ENCODE data around the gene SERINC5.

SERINC5 gene

DNA sequence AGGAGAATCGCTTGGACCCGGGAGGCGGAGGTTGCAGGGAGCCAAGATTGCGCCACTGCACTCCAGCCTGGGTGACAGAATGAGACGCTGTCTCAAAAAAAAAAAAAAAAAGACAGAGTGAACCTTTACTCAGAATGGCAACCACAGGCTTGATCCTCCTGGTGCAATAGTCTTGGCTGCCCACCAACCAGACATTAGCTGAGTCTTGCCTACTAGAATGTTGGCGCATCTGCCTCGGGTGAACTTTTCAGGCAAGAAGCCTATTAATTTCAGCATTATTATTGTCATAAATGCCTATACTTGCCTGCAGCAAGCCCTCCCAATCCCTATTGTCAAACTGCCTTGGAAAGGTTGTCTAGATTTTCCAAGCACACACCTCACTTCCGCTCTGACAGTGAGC is 4.2 kb downstream of the SERINC5 start:
- DNase-seq, result no peak

DNA sequence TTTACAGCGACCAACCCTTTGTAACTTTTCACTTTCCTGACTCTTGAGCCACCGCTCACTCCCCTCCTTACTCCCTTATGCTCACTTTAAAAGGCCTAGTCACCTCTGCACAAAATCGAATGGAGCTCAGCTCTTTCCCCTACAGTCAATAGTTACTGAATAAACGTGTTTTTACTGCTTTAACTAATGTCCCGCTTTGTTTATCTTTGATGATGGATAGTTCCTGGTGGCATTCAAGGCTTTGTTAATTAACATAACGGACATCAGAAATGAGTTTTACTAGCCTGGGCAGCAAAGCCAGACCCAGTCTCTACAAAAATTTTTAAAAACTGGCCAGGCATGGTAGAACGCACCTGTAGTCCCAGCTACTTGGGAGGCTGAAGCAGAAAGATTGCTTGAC is 5.0 kb downstream of the SERINC5 start:
- no peak for DNase-seq

DNA sequence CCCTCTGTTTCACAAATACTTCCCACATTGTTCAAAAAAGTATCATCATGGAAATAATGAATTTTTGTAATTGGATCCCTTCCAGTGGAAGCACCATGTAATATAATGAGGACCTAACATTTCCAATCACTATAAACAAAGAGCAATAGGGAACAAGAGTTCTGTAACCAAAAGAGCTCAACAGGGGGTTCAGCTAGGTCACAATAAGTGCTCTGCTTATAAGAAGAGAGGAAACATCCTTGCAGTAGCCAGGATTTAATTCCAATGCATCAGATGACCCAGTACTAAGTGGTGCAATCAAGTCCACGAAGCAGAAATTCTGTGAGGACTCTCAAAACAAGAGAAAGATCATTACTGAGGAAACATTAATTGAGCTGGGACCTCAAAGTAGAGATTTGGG is 5.9 kb downstream of the SERINC5 start:
- no peak for DNase-seq

- no peak for DNase-seq
Measured at GRCh38 chr5:80248378-80248777, 7.5 kb downstream of the SERINC5 start.

GRCh38 chr5:80246995-80247729 is 8.7 kb downstream of the SERINC5 start:
- DNase-seq, result no peak

DNA sequence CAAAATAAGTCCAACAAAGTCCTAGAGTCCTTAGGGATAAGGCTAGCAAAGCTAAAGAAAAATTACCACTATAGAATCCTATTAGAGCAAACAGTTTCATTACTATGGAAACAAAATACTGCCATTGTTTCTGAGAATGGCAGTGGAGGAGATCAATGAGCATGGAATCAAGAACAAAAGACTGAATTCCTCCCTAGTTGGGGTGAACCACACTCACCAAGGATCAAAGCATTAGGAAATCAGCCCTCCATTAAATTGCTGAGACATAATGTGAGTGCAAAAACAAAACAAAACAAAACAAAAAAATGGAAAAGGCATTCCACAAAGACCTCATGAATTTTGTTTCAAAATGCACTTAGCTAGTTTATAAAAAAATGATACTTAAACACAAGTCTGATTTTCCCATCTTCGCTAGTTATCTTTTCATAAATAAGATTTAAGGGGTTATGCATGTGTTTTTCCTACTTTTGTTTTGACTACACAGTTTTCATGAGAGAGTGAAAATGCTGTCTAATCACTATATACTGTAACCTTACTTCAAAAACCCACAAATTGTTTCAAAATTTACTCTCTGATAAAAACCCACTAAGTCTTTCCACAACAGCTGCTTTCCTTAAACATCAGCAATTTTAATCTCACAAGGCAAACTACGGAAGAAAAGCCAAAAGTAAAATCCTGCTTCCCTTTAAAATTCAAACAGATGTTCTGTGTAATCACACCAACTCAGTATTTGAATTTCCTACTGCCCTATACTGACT is 9.7 kb downstream of the SERINC5 start:
- no peak for DNase-seq

DNA sequence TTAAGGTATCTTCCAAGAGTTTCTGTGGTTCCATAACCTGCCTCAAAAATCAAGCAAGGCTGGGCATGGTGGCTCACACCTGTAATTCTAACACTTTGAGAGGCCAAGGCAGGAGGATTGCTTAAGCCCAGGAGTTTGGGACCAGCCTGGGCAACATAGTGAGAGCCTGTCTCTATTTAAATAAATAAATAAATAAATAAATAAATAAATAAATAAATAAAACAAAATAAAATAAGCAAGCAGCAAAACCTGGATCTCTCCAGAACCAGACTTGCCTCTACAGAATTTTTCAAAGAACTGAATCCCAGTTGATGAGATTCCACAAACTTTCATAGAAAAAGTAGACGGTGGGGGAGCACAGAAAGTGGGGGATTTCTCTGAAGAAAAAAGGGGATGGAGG is 12.3 kb downstream of the SERINC5 start:
- DNase-seq, result no peak

GRCh38 chr5:80242849-80243248 is 13.0 kb downstream of the SERINC5 start:
- DNase-seq, result no peak

DNA sequence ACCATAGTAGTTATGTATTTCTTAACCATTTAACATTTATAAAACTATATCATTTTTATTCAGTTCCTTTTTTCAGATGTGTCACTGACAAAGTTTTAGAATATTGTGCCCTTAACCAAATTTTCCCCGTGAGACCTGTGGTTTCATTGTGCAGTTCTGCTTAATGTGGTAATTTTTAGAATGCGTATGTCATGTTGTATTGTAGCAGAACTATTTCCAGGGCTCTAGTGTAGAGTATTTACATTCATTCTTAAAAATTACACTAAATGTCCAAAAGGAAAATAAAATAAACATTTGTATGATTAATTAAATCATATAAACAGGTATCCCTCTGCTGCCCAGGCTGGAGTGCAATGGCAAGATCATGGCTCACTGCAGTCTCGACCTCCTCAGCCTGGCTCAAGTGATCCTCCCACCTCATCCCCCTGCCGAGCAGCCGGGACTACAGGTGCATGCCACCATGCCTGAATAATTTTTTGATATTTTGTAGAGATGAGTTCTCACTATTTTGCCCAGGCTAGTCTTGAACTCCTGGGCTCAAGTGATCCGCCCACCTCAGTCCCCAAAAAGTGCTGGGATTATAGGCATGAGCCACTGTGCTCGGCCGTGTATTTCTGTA is 15.4 kb downstream of the SERINC5 start:
- DNase-seq, result no peak

DNA sequence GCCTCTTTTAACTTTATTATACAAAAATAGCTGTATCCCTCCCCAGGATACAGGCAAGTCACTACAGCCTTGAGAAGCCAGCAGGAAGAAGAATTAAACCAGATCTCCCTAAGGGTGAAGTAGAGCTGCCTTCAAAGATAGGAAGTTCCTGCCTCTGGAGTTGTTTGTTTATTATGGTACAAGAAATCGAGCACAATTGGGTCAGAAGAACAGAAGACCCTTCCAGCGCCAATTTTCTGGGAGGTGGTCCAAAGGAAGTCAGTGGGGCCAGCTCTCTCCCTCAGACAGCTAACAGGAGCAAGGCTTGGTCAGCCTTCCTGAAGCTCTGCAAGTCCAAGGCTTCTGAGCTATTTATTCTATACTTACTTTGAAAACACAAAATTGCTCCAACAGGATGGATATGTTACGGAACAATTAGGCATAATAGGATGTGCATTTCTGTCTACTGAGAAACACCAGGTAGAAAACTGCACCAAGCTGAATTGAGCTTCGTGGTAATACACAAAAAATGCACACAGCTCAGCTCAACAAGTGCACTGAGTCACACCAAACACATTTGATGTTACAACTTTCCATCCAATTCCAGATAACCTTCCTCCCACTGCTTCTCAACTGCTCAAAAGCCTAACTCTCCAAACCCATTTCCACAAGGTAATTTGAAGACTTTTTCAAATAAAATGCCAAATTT is 16.0 kb downstream of the SERINC5 start:
- no peak for DNase-seq

DNA sequence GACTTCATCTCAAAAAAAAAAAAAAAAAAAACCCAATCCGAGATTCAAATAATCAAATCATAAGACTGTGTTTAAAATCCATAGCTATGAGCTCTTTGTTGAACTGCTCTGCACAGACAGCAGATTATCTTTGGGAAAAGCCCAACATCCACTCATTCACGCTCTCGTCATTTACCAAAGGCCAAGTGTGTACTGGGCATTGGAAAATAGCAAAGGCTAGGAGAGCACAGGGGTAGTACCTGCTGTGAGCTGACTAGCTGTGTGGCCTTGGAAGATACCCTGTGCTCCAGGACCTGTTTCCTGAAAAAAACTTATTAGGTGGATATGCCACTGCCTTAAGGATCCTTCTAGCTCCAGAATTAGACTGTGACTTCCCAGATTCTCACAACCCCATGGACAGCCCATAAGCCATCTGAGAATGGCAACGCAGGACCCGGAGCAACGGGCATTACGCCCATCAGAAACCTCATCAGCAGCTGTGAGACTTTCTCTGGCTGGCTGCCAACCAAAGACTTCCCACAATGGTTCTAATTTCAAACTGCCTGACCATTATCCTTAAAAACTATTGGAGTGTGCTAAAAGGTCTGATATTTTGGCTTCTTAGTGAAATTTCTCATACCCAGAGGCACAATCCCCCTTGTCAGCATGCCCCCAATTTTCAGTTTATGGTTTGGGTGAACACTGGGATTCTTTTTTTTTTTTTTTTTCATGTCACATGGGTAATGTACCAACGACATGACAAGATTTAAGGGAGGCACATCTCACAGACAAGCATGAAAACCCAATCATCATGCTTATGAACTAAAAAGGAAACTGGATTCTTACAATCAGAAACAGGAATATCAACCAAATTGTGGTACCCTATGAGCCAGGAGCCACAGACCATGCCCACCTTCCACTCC is 16.8 kb downstream of the SERINC5 start:
- DNase-seq, result no peak

- DNase-seq, result no peak
Measured at GRCh38 chr5:80238097-80238496, 17.8 kb downstream of the SERINC5 start.

DNA sequence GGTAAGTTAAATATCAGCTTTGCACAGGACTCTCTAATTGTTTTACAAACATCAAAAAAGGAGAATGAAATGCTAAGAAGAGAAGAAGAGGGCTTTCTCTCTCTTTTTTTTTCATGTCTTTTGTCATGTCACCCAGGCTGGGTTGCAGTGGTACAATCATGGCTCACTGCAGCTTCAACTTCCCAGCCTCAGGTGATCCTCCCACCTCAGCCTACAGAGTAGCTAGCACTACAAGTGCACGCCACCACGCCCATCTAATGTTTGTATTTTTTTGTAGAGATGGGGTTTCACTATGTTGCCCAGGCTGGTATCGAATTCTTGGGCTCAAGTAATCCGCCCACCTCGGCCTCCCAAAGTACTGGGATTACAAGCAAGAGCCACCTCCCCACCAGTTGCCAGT is 18.6 kb downstream of the SERINC5 start:
- no peak for DNase-seq

DNA sequence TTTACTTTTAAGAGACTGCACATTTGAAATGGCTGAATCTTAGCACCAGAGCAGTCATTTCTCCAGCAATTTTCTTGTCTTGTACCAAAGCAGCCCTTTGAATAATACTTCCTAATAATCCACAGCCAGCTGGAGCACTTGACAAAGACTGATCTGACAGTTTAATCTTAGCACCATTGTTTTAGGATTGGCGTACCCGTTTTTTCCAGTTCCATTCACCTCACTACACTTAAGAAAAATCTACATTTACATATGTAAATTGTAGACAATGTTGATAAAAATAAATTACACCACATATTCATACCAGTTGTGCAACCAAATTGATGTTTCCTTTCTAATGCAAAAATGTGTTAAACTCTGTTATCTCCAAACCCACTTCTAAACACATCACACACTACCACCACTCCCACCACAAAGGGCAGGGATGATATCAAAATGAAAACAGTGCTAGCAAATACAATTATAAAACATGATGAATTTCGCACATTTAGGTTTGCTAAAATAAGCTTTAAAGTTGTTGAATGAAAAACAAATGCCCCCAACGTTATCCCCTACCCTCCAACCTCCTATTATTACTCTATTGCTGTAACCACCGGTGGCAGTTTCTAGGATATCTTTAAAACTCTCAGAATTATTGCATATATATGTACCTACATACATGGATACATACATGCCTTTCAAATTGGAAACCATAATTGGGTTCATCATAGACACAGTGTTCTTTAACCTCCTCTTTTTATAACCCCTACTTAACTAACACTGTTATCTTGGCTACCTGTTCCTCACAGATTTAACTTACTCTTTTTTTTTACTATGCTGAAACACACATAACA is 21.5 kb downstream of the SERINC5 start:
- no peak for DNase-seq

DNA sequence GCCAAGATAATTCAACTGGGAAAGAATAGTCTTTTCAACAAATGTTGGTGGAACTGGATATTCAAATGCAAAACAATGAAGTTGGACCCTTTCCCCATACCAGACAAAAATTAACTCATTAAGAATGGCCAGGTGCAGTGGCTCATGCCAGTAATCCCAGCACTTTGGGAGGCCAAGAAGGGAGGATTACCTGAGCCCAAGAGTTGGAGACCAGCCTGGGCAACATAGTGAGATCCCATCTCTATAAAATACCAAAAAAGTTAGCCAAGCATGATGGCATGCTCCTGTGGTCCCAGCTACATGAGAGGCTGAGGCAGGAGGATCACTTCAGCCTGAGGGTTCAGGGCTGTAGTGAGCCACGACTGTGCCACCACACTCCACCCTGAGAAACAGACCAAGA is 24.2 kb downstream of the SERINC5 start:
- no peak for DNase-seq

DNA sequence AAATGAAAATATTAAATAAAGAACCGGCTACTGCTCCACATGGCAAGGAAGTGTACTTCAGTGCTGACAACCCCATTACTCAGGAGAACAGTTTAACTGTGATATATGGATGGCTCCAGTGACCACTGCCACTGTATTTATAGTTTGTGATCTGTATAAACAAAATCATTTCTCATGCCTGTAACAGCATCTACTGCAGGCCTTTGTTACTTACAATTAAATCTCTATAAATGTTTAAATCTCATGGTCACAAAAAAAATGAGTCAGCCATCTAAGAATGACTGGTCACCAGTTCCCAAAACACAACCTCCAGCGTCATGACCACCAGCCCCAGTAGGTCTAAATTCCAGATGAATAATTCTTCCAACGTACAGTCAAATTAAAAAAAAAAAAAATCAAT is 24.6 kb downstream of the SERINC5 start:
- DNase-seq, result no peak

DNA sequence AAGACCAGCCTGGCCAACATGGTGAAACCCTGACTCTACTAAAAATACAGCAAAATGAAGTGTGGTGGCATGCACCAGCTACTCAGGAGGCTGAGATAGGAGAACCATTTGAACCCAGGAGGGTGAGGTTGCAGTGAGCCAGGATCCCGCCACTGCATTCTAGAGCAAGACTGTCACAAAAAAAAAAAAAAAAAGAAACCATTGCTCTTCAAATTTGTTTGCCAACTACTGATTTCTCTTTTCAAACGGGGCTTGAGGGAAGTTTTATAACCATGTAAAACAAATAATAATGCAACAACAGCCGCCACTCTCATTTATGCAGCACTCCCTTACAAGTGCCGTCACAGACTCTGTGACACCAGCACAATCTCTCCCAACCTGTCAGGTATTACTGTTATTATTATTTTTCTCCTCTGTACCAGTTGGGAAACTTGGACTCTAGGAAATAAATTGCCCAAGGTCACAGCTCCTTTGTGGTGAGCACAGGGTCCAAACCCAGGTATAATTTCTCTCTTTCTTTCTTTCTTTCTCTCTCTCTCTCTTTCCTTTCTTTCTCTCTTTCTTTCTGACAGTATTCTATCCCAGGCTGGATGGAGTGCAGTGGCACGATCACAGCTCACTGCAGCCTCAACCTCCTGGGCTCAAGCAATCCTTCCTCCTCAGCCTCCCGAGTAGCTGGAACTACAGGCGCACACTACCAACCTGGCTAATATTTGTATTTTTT is 25.4 kb downstream of the SERINC5 start:
- no peak for DNase-seq

GRCh38 chr5:80229902-80230255 is 26.0 kb downstream of the SERINC5 start:
- no peak for DNase-seq

DNA sequence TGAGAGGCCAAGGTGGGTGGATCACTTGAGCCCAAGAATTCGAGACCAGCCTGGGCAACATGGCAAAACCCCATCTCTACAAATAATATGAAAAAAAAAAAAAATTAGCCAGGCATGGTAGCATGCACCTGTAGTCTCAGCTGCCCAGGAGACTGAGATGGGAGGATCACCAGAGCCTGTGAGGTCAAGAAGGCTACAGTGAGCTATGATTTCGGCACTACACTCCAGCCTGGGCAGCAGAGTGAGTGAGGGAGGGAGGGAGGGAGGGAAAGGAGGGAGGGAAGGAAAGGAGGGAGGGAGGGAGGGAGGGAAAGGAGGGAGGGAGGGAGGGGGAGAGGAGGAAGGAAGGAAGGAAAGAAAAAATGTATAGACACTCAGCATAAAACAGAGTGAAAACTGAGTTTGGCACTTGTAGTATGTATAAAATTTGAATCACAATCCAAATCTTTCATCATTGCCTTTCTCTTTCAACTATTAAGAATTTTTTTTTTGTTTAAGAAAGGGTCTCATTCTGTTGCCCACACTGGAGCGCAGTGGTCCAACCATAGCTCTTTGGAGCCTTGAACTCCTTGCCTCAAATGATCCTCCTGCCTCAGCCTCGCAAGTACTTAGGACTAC is 27.8 kb downstream of the SERINC5 start:
- no peak for DNase-seq

DNA sequence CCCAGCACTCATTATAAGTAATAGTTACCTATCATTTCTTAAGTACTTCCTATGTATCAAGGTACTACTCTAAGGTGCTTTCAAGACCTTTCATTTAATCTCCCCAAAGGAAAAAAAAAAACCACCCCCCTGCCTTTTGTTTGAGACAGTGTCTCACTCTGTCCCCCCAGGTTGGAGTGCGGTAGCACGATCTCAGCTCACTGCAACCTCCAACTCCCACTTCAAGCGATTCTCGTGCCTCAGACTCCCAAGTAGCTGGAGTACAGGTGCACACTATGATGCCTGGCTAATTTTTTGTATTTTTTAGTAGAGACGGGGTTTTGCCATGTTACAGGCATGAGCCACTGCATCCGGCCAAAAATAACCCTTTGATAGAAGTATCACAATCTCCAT is 29.9 kb downstream of the SERINC5 start:
- no peak for DNase-seq

All from activated naive CD4-positive, alpha-beta T cell (primary cell).